ENCODE data around the gene RSPO4. TPM values are rescaled to one million over a fixed set of nuclear protein-coding genes. Genes with fewer than 3 reads are reported as not detected.

RSPO4 gene
- total and polyA plus RNA-seq, 4 donors, result 0.93 to 1.0 TPM; not detected in 2

DNA sequence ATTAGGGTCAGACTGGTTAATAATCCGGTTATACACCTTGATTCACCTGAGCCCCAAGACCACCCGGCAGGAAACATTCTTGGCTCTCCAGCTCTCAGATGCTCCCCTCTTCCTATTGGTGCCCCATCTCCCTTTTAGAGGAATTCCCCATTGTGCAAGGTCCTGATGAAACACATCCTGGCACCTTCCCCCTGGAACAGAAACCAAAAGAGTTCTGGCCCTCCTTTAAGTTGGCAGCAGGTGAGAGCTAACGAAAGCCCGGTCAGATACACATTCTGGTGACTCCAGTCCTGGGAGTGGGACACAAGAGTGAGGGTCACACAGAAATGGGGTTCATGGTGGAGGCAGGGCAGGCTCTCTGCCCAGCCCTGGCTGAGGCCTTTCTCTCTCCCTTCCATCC lies 32.2 kb downstream of the RSPO4 start:
- intact Hi-C loops (cut with DNase I), result no loop called here
- Histone ChIP-seq H3K9me3 (ENCODE audit: control insufficient read depth, low read length) (peaks cover 4% of the 10 kb centered on the region), H3K27ac (ENCODE audit: low read depth in 1 of 2, low read length in 2 of 2) (no peak overlapping the region), H3K27me3 (ENCODE audit: control insufficient read depth in 1 of 2, insufficient read depth in 2 of 2, low read length in 1 of 2) (no peaks in the 10 kb centered on the region), H3K36me3 (ENCODE audit: control insufficient read depth in 1 of 2, insufficient read depth in 2 of 2, low read length in 1 of 2) (no peaks in the 10 kb centered on the region), H3K4me3 (ENCODE audit: low read length in 2 of 2) (no peak overlapping the region), H3K4me1 (ENCODE audit: control insufficient read depth in 1 of 2, insufficient read depth in 2 of 2, low read length in 2 of 2) (no peaks in the 10 kb centered on the region)
- DNase-seq (no peak), ATAC-seq (ENCODE audit: low FRiP score) (no peak)
- 72 to 75% methylated on average over 4 of the region's 4 CpGs for WGBS, 2 donors

DNA sequence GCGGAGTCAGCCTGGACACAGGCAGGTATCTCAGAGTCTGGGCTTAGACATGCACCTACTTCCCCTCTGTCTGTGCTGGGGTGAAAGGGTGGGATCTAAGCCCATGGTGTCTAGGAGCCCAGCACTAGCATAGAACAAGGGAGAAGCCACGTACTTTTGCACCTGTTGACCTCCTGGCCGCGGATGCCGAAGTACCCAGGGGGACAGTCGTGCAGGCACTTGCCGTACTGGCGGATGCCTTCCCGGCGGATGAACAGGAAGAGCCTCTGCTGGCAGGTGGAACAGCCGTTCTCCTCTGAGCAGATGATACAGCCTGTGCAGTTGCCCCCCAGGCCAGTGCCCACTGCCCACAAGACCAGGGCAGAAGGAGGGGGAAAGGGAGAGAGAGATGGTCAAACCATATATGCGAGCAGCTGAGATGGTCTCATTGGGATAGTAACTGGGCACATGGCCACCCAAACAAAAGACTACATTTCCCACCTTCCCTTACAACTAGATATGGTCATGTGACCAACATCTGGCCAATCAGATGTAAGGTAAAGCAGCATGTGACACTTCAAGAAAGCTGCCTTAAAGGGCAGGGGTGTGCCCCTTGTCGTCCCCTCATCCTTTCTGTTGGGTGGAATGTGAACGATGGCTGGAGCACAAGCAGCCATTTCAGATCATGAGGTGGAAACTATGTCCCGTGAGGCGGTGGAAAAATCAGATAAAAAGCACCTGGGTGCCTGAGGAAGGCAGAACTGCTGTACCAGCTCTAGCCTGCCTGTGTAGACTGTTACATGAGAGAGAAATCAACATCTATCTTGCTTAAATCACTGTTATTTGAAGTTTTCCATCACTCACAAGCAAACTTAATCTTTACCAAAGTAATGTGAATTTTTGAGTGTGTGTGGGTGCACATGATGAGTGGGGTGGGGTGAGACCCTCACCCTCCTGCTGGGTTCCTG lies 34.0 kb downstream of the RSPO4 start:
- no peaks in the 10 kb centered on the region for H3K27me3 ChIP-seq (ENCODE audit: control insufficient read depth in 1 of 2, insufficient read depth in 2 of 2, low read length in 1 of 2)
- WGBS, 2 donors, result 88% methylated on average over 16 of the region's 16 CpGs
- H3K27ac ChIP-seq (ENCODE audit: low read depth in 1 of 2, low read length in 2 of 2), result no peak overlapping the region
- H3K36me3 ChIP-seq (ENCODE audit: control insufficient read depth in 1 of 2, insufficient read depth in 2 of 2, low read length in 1 of 2), result no peaks in the 10 kb centered on the region
- no peak overlapping the region for H3K4me3 ChIP-seq (ENCODE audit: low read length in 2 of 2)
- intact Hi-C loops (cut with DNase I), result no loop called here
- ATAC-seq (ENCODE audit: low FRiP score) (no peak), DNase-seq (no peak)
- peaks cover 4% of the 10 kb centered on the region for H3K9me3 ChIP-seq (ENCODE audit: control insufficient read depth, low read length)
- H3K4me1 ChIP-seq (ENCODE audit: control insufficient read depth in 1 of 2, insufficient read depth in 2 of 2, low read length in 2 of 2), result no peaks in the 10 kb centered on the region

GRCh38 chr20:965956-966355 lies 36.2 kb downstream of the RSPO4 start:
- Histone ChIP-seq H3K4me1 (ENCODE audit: control insufficient read depth in 1 of 2, insufficient read depth in 2 of 2, low read length in 2 of 2) (no peaks in the 10 kb centered on the region), H3K9me3 (ENCODE audit: control insufficient read depth, low read length) (peaks cover 4% of the 10 kb centered on the region), H3K4me3 (ENCODE audit: low read length in 2 of 2) (no peak overlapping the region), H3K36me3 (ENCODE audit: control insufficient read depth in 1 of 2, insufficient read depth in 2 of 2, low read length in 1 of 2) (no peaks in the 10 kb centered on the region), H3K27me3 (ENCODE audit: control insufficient read depth in 1 of 2, insufficient read depth in 2 of 2, low read length in 1 of 2) (no peaks in the 10 kb centered on the region), H3K27ac (ENCODE audit: low read depth in 1 of 2, low read length in 2 of 2) (no peak overlapping the region)
- no peak for DNase-seq
- intact Hi-C loops (cut with DNase I), result no loop called here
- WGBS, 2 donors, result 57 to 58% methylated on average over 9 of the region's 9 CpGs
- ATAC-seq (ENCODE audit: low FRiP score), result no peak

DNA sequence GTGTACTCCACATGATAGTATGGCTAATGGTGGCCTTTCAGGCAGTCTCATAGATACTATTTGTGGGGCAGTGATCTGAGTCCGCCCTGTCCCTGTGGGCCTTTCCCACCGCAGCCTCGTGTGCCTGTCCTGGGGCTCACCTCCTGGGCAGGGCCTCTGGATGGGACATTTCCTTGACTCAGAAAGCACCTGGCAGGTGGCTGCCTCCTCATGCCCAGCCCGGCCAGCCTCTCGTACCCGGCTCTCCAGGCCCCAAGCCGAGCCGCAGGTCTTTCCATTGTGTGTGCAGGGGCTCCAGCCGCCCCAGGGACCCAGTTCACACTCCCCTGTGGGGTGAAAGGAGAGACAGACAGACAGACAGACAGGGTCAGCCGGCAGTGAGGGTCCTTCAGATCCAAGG lies 38.3 kb downstream of the RSPO4 start:
- intact Hi-C loops (cut with DNase I), result no loop called here
- no peak for ATAC-seq (ENCODE audit: low FRiP score)

DNA sequence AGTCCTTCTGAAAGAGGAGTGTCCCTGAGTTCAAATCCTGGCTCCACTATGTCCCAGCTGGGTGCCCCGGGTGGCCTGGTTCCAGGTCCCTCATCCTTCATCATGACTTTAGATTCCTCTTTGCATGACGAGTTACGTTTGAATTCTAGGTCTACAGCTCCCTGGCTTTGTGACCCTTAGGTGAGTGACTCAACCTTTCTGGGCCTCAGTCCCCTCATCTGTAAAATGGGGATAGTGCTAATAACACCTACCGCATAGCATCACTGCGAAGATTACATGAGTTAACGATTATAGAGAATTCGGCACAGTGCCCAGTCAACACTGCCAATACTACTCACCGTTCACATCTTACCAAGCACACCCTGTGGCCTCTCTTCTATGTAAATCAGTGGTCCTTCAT lies 39.4 kb downstream of the RSPO4 start:
- intact Hi-C loops (cut with DNase I), result no loop called here
- WGBS, 2 donors, result 79 to 82% methylated on average over 8 of the region's 8 CpGs
- ATAC-seq (ENCODE audit: low FRiP score), result no peak
- Histone ChIP-seq H3K4me1 (ENCODE audit: control insufficient read depth in 1 of 2, insufficient read depth in 2 of 2, low read length in 2 of 2) (no peaks in the 10 kb centered on the region), H3K4me3 (ENCODE audit: low read length in 2 of 2) (no peak overlapping the region), H3K27me3 (ENCODE audit: control insufficient read depth in 1 of 2, insufficient read depth in 2 of 2, low read length in 1 of 2) (no peaks in the 10 kb centered on the region), H3K9me3 (ENCODE audit: control insufficient read depth, low read length) (peaks cover 1% of the 10 kb centered on the region), H3K27ac (ENCODE audit: low read depth in 1 of 2, low read length in 2 of 2) (no peak overlapping the region), H3K36me3 (ENCODE audit: control insufficient read depth in 1 of 2, insufficient read depth in 2 of 2, low read length in 1 of 2) (no peaks in the 10 kb centered on the region)
- no peak for DNase-seq

More for the DNA sequence above, 38.3 kb downstream of the RSPO4 start:
- H3K4me3 ChIP-seq (ENCODE audit: low read length in 2 of 2), result no peak overlapping the region
- no peak overlapping the region for H3K27ac ChIP-seq (ENCODE audit: low read depth in 1 of 2, low read length in 2 of 2)
- 83 to 89% methylated on average over 10 of the region's 10 CpGs for WGBS, 2 donors
- no peaks in the 10 kb centered on the region for H3K36me3 ChIP-seq (ENCODE audit: control insufficient read depth in 1 of 2, insufficient read depth in 2 of 2, low read length in 1 of 2)
- no peaks in the 10 kb centered on the region for H3K27me3 ChIP-seq (ENCODE audit: control insufficient read depth in 1 of 2, insufficient read depth in 2 of 2, low read length in 1 of 2)
- no peak for DNase-seq
- H3K4me1 ChIP-seq (ENCODE audit: control insufficient read depth in 1 of 2, insufficient read depth in 2 of 2, low read length in 2 of 2), result no peaks in the 10 kb centered on the region
- H3K9me3 ChIP-seq (ENCODE audit: control insufficient read depth, low read length), result peaks cover 4% of the 10 kb centered on the region

GRCh38 chr20:962223-962622 lies 39.9 kb downstream of the RSPO4 start:
- no peaks in the 10 kb centered on the region for H3K27me3 ChIP-seq (ENCODE audit: control insufficient read depth in 1 of 2, insufficient read depth in 2 of 2, low read length in 1 of 2)
- 62 to 67% methylated on average over 3 of the region's 3 CpGs for WGBS, 2 donors
- DNase-seq (no peak), ATAC-seq (ENCODE audit: low FRiP score) (no peak)
- intact Hi-C loops (cut with DNase I), result no loop called here
- no peak overlapping the region for H3K27ac ChIP-seq (ENCODE audit: low read depth in 1 of 2, low read length in 2 of 2)
- H3K9me3 ChIP-seq (ENCODE audit: control insufficient read depth, low read length), result no peaks in the 10 kb centered on the region
- no peaks in the 10 kb centered on the region for H3K36me3 ChIP-seq (ENCODE audit: control insufficient read depth in 1 of 2, insufficient read depth in 2 of 2, low read length in 1 of 2)
- H3K4me1 ChIP-seq (ENCODE audit: control insufficient read depth in 1 of 2, insufficient read depth in 2 of 2, low read length in 2 of 2), result no peaks in the 10 kb centered on the region
- H3K4me3 ChIP-seq (ENCODE audit: low read length in 2 of 2), result no peak overlapping the region

GRCh38 chr20:961768-962167 lies 40.3 kb downstream of the RSPO4 start:
- no peaks in the 10 kb centered on the region for H3K4me1 ChIP-seq (ENCODE audit: control insufficient read depth in 1 of 2, insufficient read depth in 2 of 2, low read length in 2 of 2)
- no peak overlapping the region for H3K27ac ChIP-seq (ENCODE audit: low read depth in 1 of 2, low read length in 2 of 2)
- no peaks in the 10 kb centered on the region for H3K36me3 ChIP-seq (ENCODE audit: control insufficient read depth in 1 of 2, insufficient read depth in 2 of 2, low read length in 1 of 2)
- ATAC-seq (ENCODE audit: low FRiP score) (no peak), DNase-seq (no peak)
- H3K4me3 ChIP-seq (ENCODE audit: low read length in 2 of 2), result no peak overlapping the region
- H3K9me3 ChIP-seq (ENCODE audit: control insufficient read depth, low read length), result no peaks in the 10 kb centered on the region
- intact Hi-C loops (cut with DNase I), result no loop called here
- H3K27me3 ChIP-seq (ENCODE audit: control insufficient read depth in 1 of 2, insufficient read depth in 2 of 2, low read length in 1 of 2), result no peaks in the 10 kb centered on the region
- whole genome bisulfite sequencing, 2 donors, result 54 to 56% methylated on average over 2 of the region's 2 CpGs

GRCh38 chr20:959996-960615 lies 42.0 kb downstream of the RSPO4 start:
- no peak overlapping the region for H3K4me3 ChIP-seq (ENCODE audit: low read length in 2 of 2)
- ATAC-seq (ENCODE audit: low FRiP score) (no peak), DNase-seq (no peak)
- no peaks in the 10 kb centered on the region for H3K36me3 ChIP-seq (ENCODE audit: control insufficient read depth in 1 of 2, insufficient read depth in 2 of 2, low read length in 1 of 2)
- H3K27me3 ChIP-seq (ENCODE audit: control insufficient read depth in 1 of 2, insufficient read depth in 2 of 2, low read length in 1 of 2), result no peaks in the 10 kb centered on the region
- no peak overlapping the region for H3K27ac ChIP-seq (ENCODE audit: low read depth in 1 of 2, low read length in 2 of 2)
- no peaks in the 10 kb centered on the region for H3K4me1 ChIP-seq (ENCODE audit: control insufficient read depth in 1 of 2, insufficient read depth in 2 of 2, low read length in 2 of 2)
- 80 to 81% methylated on average over 16 of the region's 16 CpGs for WGBS, 2 donors
- intact Hi-C loops (cut with DNase I), result loop anchor here in 1 of 2 donors (5.0 kb wide), 1 partner anchor 143 kb away; no protein-coding TSS in a partner anchor
- no peaks in the 10 kb centered on the region for H3K9me3 ChIP-seq (ENCODE audit: control insufficient read depth, low read length)
